ENCODE results near the gene CAMTA1. TPM values are rescaled to one million over a fixed set of nuclear protein-coding genes. Genes with fewer than 3 reads are reported as not detected.

Gene CAMTA1
- total RNA-seq, 1 donor from 2014 or later, result 160 TPM

GRCh38 chr1:7732331-7732730 lies 947.1 kb downstream of the CAMTA1 start:
- H3K27ac ChIP-seq (replicated peaks), result no peak overlapping the region
- intact Hi-C loops (cut with micrococcal nuclease), result no loop called here
- no peak for TF ChIP-seq CTCF (IDR thresholded peaks at IDR 0.05; ENCODE audit: borderline replicate concordance)

GRCh38 chr1:7733276-7733675 lies 948.0 kb downstream of the CAMTA1 start:
- Histone ChIP-seq H3K4me3 (no peak overlapping the region), H3K4me1 (no peaks in the 10 kb centered on the region), H3K27ac (replicated peaks) (no peak overlapping the region), H3K9me3 (replicated peaks) (no peaks in the 10 kb centered on the region), H3K27me3 (ENCODE audit: low read depth) (no peaks in the 10 kb centered on the region), H3K36me3 (peaks cover 21% of the 10 kb centered on the region)
- intact Hi-C loops (cut with micrococcal nuclease), result no loop called here
- no peak for TF ChIP-seq CTCF (IDR thresholded peaks at IDR 0.05; ENCODE audit: borderline replicate concordance)
- DNase-seq, result no peak

More at GRCh38 chr1:7732331-7732730, 947.1 kb downstream of the CAMTA1 start:
- Histone ChIP-seq H3K27me3 (ENCODE audit: low read depth) (no peaks in the 10 kb centered on the region), H3K9me3 (replicated peaks) (no peaks in the 10 kb centered on the region), H3K36me3 (peaks cover 12% of the 10 kb centered on the region), H3K4me3 (no peak overlapping the region), H3K4me1 (no peaks in the 10 kb centered on the region)
- DNase-seq, result no peak

GRCh38 chr1:7738044-7738443 lies 952.8 kb downstream of the CAMTA1 start:
- DNase-seq, result no peak
- Histone ChIP-seq H3K27me3 (ENCODE audit: low read depth) (no peaks in the 10 kb centered on the region), H3K27ac (replicated peaks) (no peak overlapping the region), H3K9me3 (replicated peaks) (no peaks in the 10 kb centered on the region), H3K36me3 (peaks cover 37% of the 10 kb centered on the region), H3K4me1 (no peaks in the 10 kb centered on the region), H3K4me3 (no peak overlapping the region)
- intact Hi-C loops (cut with micrococcal nuclease), result no loop called here
- no peak for TF ChIP-seq CTCF (IDR thresholded peaks at IDR 0.05; ENCODE audit: borderline replicate concordance)

- intact Hi-C loops (cut with micrococcal nuclease), result no loop called here
Measured at GRCh38 chr1:7743346-7743745, 958.1 kb downstream of the CAMTA1 start.

GRCh38 chr1:7744882-7745281 lies 959.6 kb downstream of the CAMTA1 start:
- H3K27ac ChIP-seq (replicated peaks), result no peak overlapping the region
- no peaks in the 10 kb centered on the region for H3K27me3 ChIP-seq (ENCODE audit: low read depth)
- DNase-seq, result no peak
- H3K9me3 ChIP-seq (replicated peaks), result no peaks in the 10 kb centered on the region
- intact Hi-C loops (cut with micrococcal nuclease), result no loop called here
- no peak for TF ChIP-seq CTCF (IDR thresholded peaks at IDR 0.05; ENCODE audit: borderline replicate concordance)
- peaks cover 29% of the 10 kb centered on the region for H3K36me3 ChIP-seq
- H3K4me1 ChIP-seq, result no peaks in the 10 kb centered on the region
- H3K4me3 ChIP-seq, result no peak overlapping the region

More at GRCh38 chr1:7743346-7743745, 958.1 kb downstream of the CAMTA1 start:
- no peaks in the 10 kb centered on the region for H3K4me1 ChIP-seq
- no peaks in the 10 kb centered on the region for H3K9me3 ChIP-seq (replicated peaks)
- no peak for DNase-seq
- H3K4me3 ChIP-seq, result no peak overlapping the region
- TF ChIP-seq CTCF (IDR thresholded peaks at IDR 0.05; ENCODE audit: borderline replicate concordance), result no peak
- H3K36me3 ChIP-seq, result peaks cover 39% of the 10 kb centered on the region
- H3K27me3 ChIP-seq (ENCODE audit: low read depth), result no peaks in the 10 kb centered on the region
- no peak overlapping the region for H3K27ac ChIP-seq (replicated peaks)

- H3K4me3 ChIP-seq, result no peak overlapping the region
- DNase-seq, result no peak
- H3K27me3 ChIP-seq (ENCODE audit: low read depth), result no peaks in the 10 kb centered on the region
- no peaks in the 10 kb centered on the region for H3K4me1 ChIP-seq
- TF ChIP-seq CTCF (IDR thresholded peaks at IDR 0.05; ENCODE audit: borderline replicate concordance), result no peak
- H3K27ac ChIP-seq (replicated peaks), result no peak overlapping the region
- peaks cover 30% of the 10 kb centered on the region for H3K36me3 ChIP-seq
- intact Hi-C loops (cut with micrococcal nuclease), result no loop called here
- H3K9me3 ChIP-seq (replicated peaks), result no peaks in the 10 kb centered on the region
Measured at GRCh38 chr1:7745783-7746182, 960.5 kb downstream of the CAMTA1 start.

Measured in left ventricle myocardium inferior (tissue), 1 donor.